ENCODE measurements around the gene NEDD8.
"Not testable (repeated sequence)": the region's sequence is repeated elsewhere in the genome, so short reads cannot be mapped to it uniquely, and the experiment has no call there.

NEDD8 gene

GRCh38 chr14:24212924-24213865 lies 19.0 kb downstream of the NEDD8 start, which contains the start of gene CHMP4A:
TSS of gene CHMP4A (minus strand) at chr14:24213488. CDS start at chr14:24213439, 49 bp downstream.
- H3K9ac ChIP-seq (ENCODE audit: low read depth, low read length), result peak within 1 kb of the TSS; percentile 97
- peaks cover 16% of the 10 kb centered on the region for H3K4me1 ChIP-seq (ENCODE audit: control insufficient read depth, insufficient read depth, low read length)
- peak within 1 kb of the TSS; percentile 91 for H3K4me3 ChIP-seq (ENCODE audit: low read length)
- peak within 1 kb of the TSS; percentile 87 for H3K4me2 ChIP-seq (ENCODE audit: low read length)
- H3K36me3 ChIP-seq (ENCODE audit: insufficient read depth, low read length), result peaks cover 31% of the 10 kb centered on the region
- H3K9me3 ChIP-seq (replicated peaks; ENCODE audit: low read length), result no peaks in the 10 kb centered on the region
- H3K27me3 ChIP-seq (ENCODE audit: control insufficient read depth, insufficient read depth, low read length), result no peaks in the 10 kb centered on the region

- H3K4me1 ChIP-seq (ENCODE audit: control insufficient read depth, insufficient read depth, low read length), result peaks cover 13% of the 10 kb centered on the region
- H3K4me3 ChIP-seq (ENCODE audit: low read length), result no peak overlapping the region
- H3K36me3 ChIP-seq (ENCODE audit: insufficient read depth, low read length), result peaks cover 43% of the 10 kb centered on the region
- no peaks in the 10 kb centered on the region for H3K9me3 ChIP-seq (replicated peaks; ENCODE audit: low read length)
- no peak overlapping the region for H3K4me2 ChIP-seq (ENCODE audit: low read length)
- no peak overlapping the region for H3K9ac ChIP-seq (ENCODE audit: low read depth, low read length)
- H3K27me3 ChIP-seq (ENCODE audit: control insufficient read depth, insufficient read depth, low read length), result no peaks in the 10 kb centered on the region
Measured at GRCh38 chr14:24211311-24211710, 20.9 kb downstream of the NEDD8 start.

GRCh38 chr14:24207625-24208024 lies 24.5 kb downstream of the NEDD8 start:
- Histone ChIP-seq H3K36me3 (ENCODE audit: insufficient read depth, low read length) (peaks cover 67% of the 10 kb centered on the region), H3K4me2 (ENCODE audit: low read length) (no peak overlapping the region), H3K9ac (ENCODE audit: low read depth, low read length) (no peak overlapping the region), H3K4me1 (ENCODE audit: control insufficient read depth, insufficient read depth, low read length) (peaks cover 3% of the 10 kb centered on the region), H3K27me3 (ENCODE audit: control insufficient read depth, insufficient read depth, low read length) (no peaks in the 10 kb centered on the region), H3K4me3 (ENCODE audit: low read length) (no peak overlapping the region), H3K9me3 (replicated peaks; ENCODE audit: low read length) (no peaks in the 10 kb centered on the region)

GRCh38 chr14:24207104-24207551 lies 25.0 kb downstream of the NEDD8 start:
- Histone ChIP-seq H3K36me3 (ENCODE audit: insufficient read depth, low read length) (peaks cover 67% of the 10 kb centered on the region), H3K4me1 (ENCODE audit: control insufficient read depth, insufficient read depth, low read length) (no peaks in the 10 kb centered on the region), H3K27me3 (ENCODE audit: control insufficient read depth, insufficient read depth, low read length) (no peaks in the 10 kb centered on the region), H3K9me3 (replicated peaks; ENCODE audit: low read length) (no peaks in the 10 kb centered on the region), H3K9ac (ENCODE audit: low read depth, low read length) (no peak overlapping the region), H3K4me2 (ENCODE audit: low read length) (no peak overlapping the region), H3K4me3 (ENCODE audit: low read length) (no peak overlapping the region)

- H3K9ac ChIP-seq (ENCODE audit: low read depth, low read length), result no peak overlapping the region
- H3K36me3 ChIP-seq (ENCODE audit: insufficient read depth, low read length), result peaks cover 67% of the 10 kb centered on the region
- H3K9me3 ChIP-seq (replicated peaks; ENCODE audit: low read length), result no peaks in the 10 kb centered on the region
- no peaks in the 10 kb centered on the region for H3K27me3 ChIP-seq (ENCODE audit: control insufficient read depth, insufficient read depth, low read length)
- H3K4me1 ChIP-seq (ENCODE audit: control insufficient read depth, insufficient read depth, low read length), result no peaks in the 10 kb centered on the region
- H3K4me2 ChIP-seq (ENCODE audit: low read length), result no peak overlapping the region
- H3K4me3 ChIP-seq (ENCODE audit: low read length), result no peak overlapping the region
Measured at GRCh38 chr14:24206260-24207103, 25.7 kb downstream of the NEDD8 start.

GRCh38 chr14:24204163-24205146 lies 27.7 kb downstream of the NEDD8 start:
- Histone ChIP-seq H3K4me1 (ENCODE audit: control insufficient read depth, insufficient read depth, low read length) (no peaks in the 10 kb centered on the region), H3K27me3 (ENCODE audit: control insufficient read depth, insufficient read depth, low read length) (no peaks in the 10 kb centered on the region), H3K9ac (ENCODE audit: low read depth, low read length) (no peak overlapping the region), H3K4me2 (ENCODE audit: low read length) (no peak overlapping the region), H3K9me3 (replicated peaks; ENCODE audit: low read length) (no peaks in the 10 kb centered on the region), H3K4me3 (ENCODE audit: low read length) (no peak overlapping the region), H3K36me3 (ENCODE audit: insufficient read depth, low read length) (peaks cover 52% of the 10 kb centered on the region)

- H3K9me3 ChIP-seq (replicated peaks; ENCODE audit: low read length); H3K27me3 ChIP-seq (ENCODE audit: control insufficient read depth, insufficient read depth, low read length); H3K9ac ChIP-seq (ENCODE audit: low read depth, low read length); H3K4me1 ChIP-seq (ENCODE audit: control insufficient read depth, insufficient read depth, low read length); H3K4me2 ChIP-seq (ENCODE audit: low read length); H3K4me3 ChIP-seq (ENCODE audit: low read length): not testable (repeated sequence)
- peaks cover 48% of the 10 kb centered on the region for H3K36me3 ChIP-seq (ENCODE audit: insufficient read depth, low read length)
Measured at GRCh38 chr14:24203249-24203886, 28.8 kb downstream of the NEDD8 start.

GRCh38 chr14:24202538-24202937 lies 29.6 kb downstream of the NEDD8 start:
- not testable (repeated sequence) for H3K4me1 ChIP-seq (ENCODE audit: control insufficient read depth, insufficient read depth, low read length); H3K4me3 ChIP-seq (ENCODE audit: low read length); H3K9me3 ChIP-seq (replicated peaks; ENCODE audit: low read length); H3K9ac ChIP-seq (ENCODE audit: low read depth, low read length); H3K4me2 ChIP-seq (ENCODE audit: low read length); H3K27me3 ChIP-seq (ENCODE audit: control insufficient read depth, insufficient read depth, low read length)
- H3K36me3 ChIP-seq (ENCODE audit: insufficient read depth, low read length), result peaks cover 39% of the 10 kb centered on the region

- Histone ChIP-seq H3K4me3 (ENCODE audit: low read length) (no peak overlapping the region), H3K4me1 (ENCODE audit: control insufficient read depth, insufficient read depth, low read length) (peaks cover 15% of the 10 kb centered on the region), H3K27me3 (ENCODE audit: control insufficient read depth, insufficient read depth, low read length) (no peaks in the 10 kb centered on the region), H3K9me3 (replicated peaks; ENCODE audit: low read length) (no peaks in the 10 kb centered on the region), H3K9ac (ENCODE audit: low read depth, low read length) (no peak overlapping the region), H3K36me3 (ENCODE audit: insufficient read depth, low read length) (peaks cover 9% of the 10 kb centered on the region), H3K4me2 (ENCODE audit: low read length) (no peak overlapping the region)
Measured at GRCh38 chr14:24198814-24199524, 33.2 kb downstream of the NEDD8 start.

GRCh38 chr14:24197056-24197450 lies 35.1 kb downstream of the NEDD8 start:
- Histone ChIP-seq H3K4me1 (ENCODE audit: control insufficient read depth, insufficient read depth, low read length) (peaks cover 16% of the 10 kb centered on the region), H3K27me3 (ENCODE audit: control insufficient read depth, insufficient read depth, low read length) (no peaks in the 10 kb centered on the region), H3K4me2 (ENCODE audit: low read length) (peak overlapping the region; percentile 95), H3K9ac (ENCODE audit: low read depth, low read length) (no peak overlapping the region), H3K36me3 (ENCODE audit: insufficient read depth, low read length) (peaks cover 12% of the 10 kb centered on the region), H3K9me3 (replicated peaks; ENCODE audit: low read length) (no peaks in the 10 kb centered on the region), H3K4me3 (ENCODE audit: low read length) (no peak overlapping the region)
